D721Med (cell line): ENCODE results near the gene BRI3.

Experiments used
- DNase-seq: peaks from one replicate; pipeline ENCODE4 v3.0.0; 2011; ENCODE audit warnings: low spot score; ENCODE audit not compliant: insufficient read length
- FAIRE-seq: peaks from 2 replicates; lab custom pipeline; 2011; peaks lifted over from hg19 to GRCh38; lab: Jason Lieb, UNC
- CTCF ChIP-seq: IDR thresholded peaks from 2 replicates; pipeline ENCODE4 v1.5.1; 2012; ENCODE audit warnings: mild to moderate bottlenecking, control low read depth; ENCODE audit not compliant: insufficient read depth; ENCODE audit errors: missing control alignments

Gene BRI3

GRCh38 chr7:98301693-98302470 lies 20.4 kb downstream of the BRI3 start:
- FAIRE-seq, result no peak
- DNase-seq, result no peak
- no peak for TF ChIP-seq CTCF

GRCh38 chr7:98303176-98303865 lies 21.8 kb downstream of the BRI3 start:
- FAIRE-seq, result no peak
- TF ChIP-seq CTCF, result no peak
- no peak for DNase-seq

- TF ChIP-seq CTCF, result no peak
- DNase-seq (no peak), FAIRE-seq (no peak)
Measured at GRCh38 chr7:98303906-98304305, 22.4 kb downstream of the BRI3 start.

GRCh38 chr7:98305951-98306535 lies 24.6 kb downstream of the BRI3 start:
- FAIRE-seq, result no peak
- TF ChIP-seq CTCF, result no peak
- DNase-seq, result no peak

GRCh38 chr7:98307971-98308466 lies 26.5 kb downstream of the BRI3 start:
- FAIRE-seq (no peak), DNase-seq (no peak)
- no peak for TF ChIP-seq CTCF

GRCh38 chr7:98309566-98309965 lies 28.1 kb downstream of the BRI3 start:
- TF ChIP-seq CTCF, result no peak
- FAIRE-seq, result no peak
- no peak for DNase-seq
